Measurements from ENCODE around the gene SNUPN. TPM values are rescaled to one million over a fixed set of nuclear protein-coding genes. Genes with fewer than 3 reads are reported as not detected.

SNUPN gene
- total RNA-seq, 1 donor from 2014 or later: 27.0 TPM

DNA sequence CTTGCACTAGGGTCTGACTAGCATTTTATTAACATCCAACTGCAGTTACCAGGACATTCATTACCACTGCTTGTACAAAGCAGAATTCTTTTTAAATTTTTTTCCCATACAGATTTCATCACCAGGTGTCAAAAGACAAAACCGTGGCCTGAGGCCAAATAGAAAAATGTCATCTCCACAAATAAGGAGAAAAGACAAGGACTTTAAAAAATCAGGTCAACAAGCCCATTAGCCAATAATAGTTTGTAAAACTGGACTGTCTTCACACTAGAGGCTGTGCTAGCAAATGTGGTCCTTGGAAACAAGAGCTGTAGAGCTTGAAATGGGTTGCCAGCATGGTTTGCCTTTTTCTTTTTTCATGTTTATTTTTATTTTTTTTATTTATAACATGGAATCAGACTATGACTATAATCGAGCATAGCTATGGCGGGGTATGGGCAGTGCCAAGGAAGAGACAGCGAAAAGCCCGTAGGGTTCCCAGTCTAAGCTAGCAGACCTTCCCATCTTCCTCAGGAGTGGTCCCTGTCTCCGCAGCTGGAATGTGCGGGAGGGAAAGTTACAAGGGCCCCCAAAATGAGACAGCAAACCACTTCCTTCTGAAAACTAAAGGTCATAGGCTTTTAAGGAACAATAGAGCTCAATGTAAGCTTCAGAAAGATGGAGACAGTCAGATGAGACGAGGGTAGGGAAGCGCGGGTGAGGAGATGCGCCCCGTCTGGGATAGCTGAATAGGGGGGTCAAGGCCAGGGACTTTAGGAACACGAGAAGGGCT, 47.9 kb downstream of the SNUPN start:
- H3K9me3 Mint-ChIP-seq (ENCODE audit: unreplicated experiment): no peaks in the 10 kb centered on the region
- H3K27me3 Mint-ChIP-seq (ENCODE audit: unreplicated experiment): no peaks in the 10 kb centered on the region

GRCh38 chr15:75573648-75574384, 51.7 kb downstream of the SNUPN start:
- H3K9me3 Mint-ChIP-seq (ENCODE audit: unreplicated experiment): no peaks in the 10 kb centered on the region
- TF ChIP-seq, protein P1, sequence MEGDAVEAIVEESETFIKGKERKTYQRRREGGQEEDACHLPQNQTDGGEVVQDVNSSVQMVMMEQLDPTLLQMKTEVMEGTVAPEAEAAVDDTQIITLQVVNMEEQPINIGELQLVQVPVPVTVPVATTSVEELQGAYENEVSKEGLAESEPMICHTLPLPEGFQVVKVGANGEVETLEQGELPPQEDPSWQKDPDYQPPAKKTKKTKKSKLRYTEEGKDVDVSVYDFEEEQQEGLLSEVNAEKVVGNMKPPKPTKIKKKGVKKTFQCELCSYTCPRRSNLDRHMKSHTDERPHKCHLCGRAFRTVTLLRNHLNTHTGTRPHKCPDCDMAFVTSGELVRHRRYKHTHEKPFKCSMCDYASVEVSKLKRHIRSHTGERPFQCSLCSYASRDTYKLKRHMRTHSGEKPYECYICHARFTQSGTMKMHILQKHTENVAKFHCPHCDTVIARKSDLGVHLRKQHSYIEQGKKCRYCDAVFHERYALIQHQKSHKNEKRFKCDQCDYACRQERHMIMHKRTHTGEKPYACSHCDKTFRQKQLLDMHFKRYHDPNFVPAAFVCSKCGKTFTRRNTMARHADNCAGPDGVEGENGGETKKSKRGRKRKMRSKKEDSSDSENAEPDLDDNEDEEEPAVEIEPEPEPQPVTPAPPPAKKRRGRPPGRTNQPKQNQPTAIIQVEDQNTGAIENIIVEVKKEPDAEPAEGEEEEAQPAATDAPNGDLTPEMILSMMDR (IDR thresholded peaks at IDR 0.05): no peak
- no peak overlapping the region for H3K4me3 Mint-ChIP-seq (ENCODE audit: unreplicated experiment)
- peak overlapping the region; percentile 74 for H3K27ac Mint-ChIP-seq (ENCODE audit: unreplicated experiment)
- no peak for DNase-seq (ENCODE audit: extremely low spot score, unreplicated experiment)
- no peaks in the 10 kb centered on the region for H3K27me3 Mint-ChIP-seq (ENCODE audit: unreplicated experiment)
- H3K4me1 Mint-ChIP-seq (ENCODE audit: unreplicated experiment): peaks cover 44% of the 10 kb centered on the region
- peaks cover 8% of the 10 kb centered on the region for H3K36me3 Mint-ChIP-seq (ENCODE audit: unreplicated experiment)

More for the DNA sequence above, 47.9 kb downstream of the SNUPN start:
- Mint-ChIP-seq H3K27ac (ENCODE audit: unreplicated experiment) (peak overlapping the region; percentile 97), H3K4me1 (ENCODE audit: unreplicated experiment) (peaks cover 36% of the 10 kb centered on the region), H3K4me3 (ENCODE audit: unreplicated experiment) (peak overlapping the region; percentile 94), H3K36me3 (ENCODE audit: unreplicated experiment) (peaks cover 6% of the 10 kb centered on the region)
- TF ChIP-seq, protein P1 (IDR thresholded peaks at IDR 0.05): no peak
- DNase-seq (ENCODE audit: extremely low spot score, unreplicated experiment): no peak

DNA sequence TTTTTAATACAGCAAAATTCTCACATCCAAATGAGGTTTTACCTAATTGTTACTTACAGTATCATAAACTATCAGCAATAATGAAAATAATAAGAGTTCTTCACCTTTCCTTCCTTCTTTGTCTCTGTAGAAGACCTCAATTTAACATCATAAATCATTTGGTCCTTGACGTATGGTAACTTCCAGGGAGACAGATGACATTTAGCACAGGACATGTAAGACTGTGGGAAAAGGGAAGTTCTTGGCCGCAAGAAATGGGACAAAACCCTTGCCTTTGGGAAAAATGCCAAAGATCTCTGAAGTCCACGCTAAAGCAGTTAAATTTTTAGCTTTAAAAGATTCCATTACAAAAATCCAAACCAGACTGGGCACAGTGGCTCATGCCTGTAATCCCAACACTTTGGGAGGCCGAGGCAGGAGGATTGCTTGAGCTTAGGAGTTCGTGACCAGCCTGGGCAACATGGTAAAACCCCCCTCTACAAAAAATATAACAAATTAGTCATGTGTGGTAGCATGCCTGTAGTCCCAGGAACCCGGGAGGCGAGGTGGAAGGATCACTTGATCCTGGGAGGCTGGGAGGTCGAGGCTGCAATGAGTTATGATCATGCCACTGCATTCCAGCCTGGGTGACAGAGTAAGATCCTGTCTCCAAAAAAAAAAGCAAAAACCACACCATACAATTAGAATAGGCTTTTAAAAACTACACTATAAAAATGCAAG, 55.2 kb downstream of the SNUPN start:
- DNase-seq (ENCODE audit: extremely low spot score, unreplicated experiment): no peak
- Mint-ChIP-seq H3K27me3 (ENCODE audit: unreplicated experiment) (no peaks in the 10 kb centered on the region), H3K36me3 (ENCODE audit: unreplicated experiment) (peaks cover 9% of the 10 kb centered on the region), H3K4me3 (ENCODE audit: unreplicated experiment) (no peak overlapping the region), H3K4me1 (ENCODE audit: unreplicated experiment) (peaks cover 44% of the 10 kb centered on the region), H3K9me3 (ENCODE audit: unreplicated experiment) (no peaks in the 10 kb centered on the region), H3K27ac (ENCODE audit: unreplicated experiment) (no peak overlapping the region)
- TF ChIP-seq, protein P1 (IDR thresholded peaks at IDR 0.05): no peak

- TF ChIP-seq, protein P1 (IDR thresholded peaks at IDR 0.05): no peak
- Mint-ChIP-seq H3K4me3 (ENCODE audit: unreplicated experiment) (no peak overlapping the region), H3K27ac (ENCODE audit: unreplicated experiment) (no peak overlapping the region), H3K27me3 (ENCODE audit: unreplicated experiment) (no peaks in the 10 kb centered on the region), H3K4me1 (ENCODE audit: unreplicated experiment) (peaks cover 14% of the 10 kb centered on the region), H3K36me3 (ENCODE audit: unreplicated experiment) (peaks cover 8% of the 10 kb centered on the region), H3K9me3 (ENCODE audit: unreplicated experiment) (no peaks in the 10 kb centered on the region)
- DNase-seq (ENCODE audit: extremely low spot score, unreplicated experiment): no peak
Measured at GRCh38 chr15:75565062-75565970, 60.2 kb downstream of the SNUPN start.

All from osteocyte (in vitro differentiated cells).